Endothelial cell of hepatic sinusoid (primary cell): ENCODE results near the gene PITX3.

ENCODE experiments used
- in situ Hi-C: cut with HindIII; loops from 2 replicates; pipeline ENCODE4 v1.10.0; 2017; ENCODE audit warnings: low sequenced_read_pairs

The PITX3 gene

DNA sequence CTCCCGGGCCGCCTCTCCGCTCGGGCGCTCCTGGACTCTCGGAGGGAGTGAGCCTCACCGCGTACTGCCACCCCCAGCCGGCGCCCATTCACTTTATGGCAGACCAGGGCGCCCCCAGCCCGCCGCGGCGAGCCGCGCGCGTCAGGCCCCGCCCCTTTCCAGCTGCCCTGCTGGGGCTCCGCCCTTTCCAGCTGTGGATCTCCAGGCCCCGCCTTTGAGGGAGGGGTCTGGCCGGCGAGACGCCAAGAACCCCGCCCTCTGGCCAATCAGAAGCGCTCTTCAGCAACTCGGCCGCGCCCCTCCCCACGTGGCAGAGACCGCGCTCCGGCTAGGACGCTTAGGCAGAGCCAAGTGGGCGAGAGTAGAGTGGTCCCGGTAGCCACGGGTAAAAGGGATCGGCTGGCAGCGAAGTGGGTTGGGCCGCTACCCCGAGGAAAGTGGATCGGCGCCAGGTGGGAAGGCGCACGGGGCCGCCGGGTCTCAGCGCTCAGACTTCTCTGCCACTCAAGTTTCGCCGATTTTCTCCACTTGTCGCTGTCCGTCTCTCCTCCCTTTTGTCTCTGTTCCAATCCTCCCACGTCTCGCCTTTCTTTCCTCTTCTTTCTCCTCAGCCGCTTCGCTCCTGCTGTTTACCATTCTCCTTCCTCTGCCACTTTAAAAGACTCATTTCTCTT, at the start of gene PITX3:
Gene PITX3, minus strand, starts transcription at position 69 of the 674 bp plus-strand sequence. CDS start 9,432 bp downstream, outside the sequence.
- in situ Hi-C loops = no loop called here

DNA sequence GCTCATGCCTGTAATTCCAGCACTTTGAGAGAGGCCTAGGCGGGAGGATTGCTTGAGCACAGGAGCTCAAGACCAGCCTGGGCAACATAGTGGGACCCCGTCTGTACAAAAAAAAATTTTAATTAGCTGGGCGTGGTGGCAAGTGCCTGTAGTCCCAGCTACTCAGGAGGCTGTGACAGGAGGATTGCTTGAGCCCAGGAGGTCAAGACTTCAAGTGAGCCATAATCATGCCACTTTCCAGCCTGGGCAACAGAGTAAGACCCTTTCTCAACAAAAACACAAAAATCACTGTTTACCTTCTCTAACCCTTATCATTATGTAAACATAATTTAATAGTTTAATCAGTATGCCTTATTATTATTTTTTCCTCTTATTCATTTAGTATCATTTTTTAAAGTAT, 48.5 kb upstream of the PITX3 start:
- in situ Hi-C loops = no loop called here

DNA sequence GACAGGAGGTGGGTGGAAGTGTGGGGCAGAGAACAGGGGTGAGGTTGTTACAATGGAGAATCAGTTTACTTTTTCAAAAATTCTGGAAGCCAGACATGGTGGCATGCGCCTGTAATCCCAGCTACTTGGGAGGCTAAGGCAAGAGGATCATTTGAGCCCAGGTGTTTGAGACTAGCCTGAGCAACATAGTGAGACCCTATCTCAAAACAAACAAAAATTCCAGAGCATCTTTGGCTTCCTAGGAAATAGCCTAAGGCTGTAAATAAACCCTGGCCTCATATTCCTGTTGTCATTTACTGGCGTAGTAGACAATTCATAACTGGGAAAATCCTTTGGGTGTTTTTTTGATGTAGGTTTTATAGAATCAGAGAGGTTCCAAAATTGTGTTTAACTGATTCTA, 48.0 kb upstream of the PITX3 start:
- in situ Hi-C loops = no loop called here

DNA sequence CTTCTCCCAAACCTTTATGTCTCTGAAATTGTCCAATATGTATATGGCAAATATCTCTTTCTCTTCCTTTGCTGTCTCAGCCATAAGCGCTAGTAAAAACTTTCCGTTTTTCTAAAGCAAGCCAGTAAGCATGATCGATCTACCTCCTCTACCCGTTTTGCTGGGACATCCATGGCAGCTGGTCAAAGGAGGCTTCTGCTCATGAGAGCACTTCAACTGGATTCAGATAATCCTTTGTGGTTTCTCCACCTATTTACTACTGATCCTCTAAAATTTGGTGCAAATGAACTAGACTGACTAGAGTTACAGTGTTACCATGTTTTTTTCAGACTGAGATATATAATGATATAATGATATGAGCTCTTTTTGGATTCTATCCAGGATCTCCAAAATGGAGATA, 46.7 kb upstream of the PITX3 start:
- in situ Hi-C loops = no loop called here

DNA sequence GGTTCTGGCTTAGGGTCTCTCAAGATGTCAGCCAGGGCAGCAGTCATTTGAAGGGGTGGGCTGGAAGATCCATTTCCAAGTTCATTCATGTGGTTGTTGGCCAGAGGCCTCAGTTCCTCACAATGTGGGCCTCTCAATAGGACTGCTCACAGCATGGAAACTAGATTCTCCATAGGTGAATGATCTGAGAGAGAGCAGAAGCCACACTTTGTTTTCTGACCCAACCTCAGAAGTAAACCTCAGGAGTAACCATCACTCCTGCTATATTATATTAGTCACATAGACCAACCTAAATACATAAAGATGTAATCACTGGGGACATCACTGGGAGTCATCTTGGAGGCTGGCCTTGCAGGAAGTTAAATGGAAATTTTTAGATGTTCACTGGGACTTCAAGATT, 46.2 kb upstream of the PITX3 start:
- in situ Hi-C loops = no loop called here

DNA sequence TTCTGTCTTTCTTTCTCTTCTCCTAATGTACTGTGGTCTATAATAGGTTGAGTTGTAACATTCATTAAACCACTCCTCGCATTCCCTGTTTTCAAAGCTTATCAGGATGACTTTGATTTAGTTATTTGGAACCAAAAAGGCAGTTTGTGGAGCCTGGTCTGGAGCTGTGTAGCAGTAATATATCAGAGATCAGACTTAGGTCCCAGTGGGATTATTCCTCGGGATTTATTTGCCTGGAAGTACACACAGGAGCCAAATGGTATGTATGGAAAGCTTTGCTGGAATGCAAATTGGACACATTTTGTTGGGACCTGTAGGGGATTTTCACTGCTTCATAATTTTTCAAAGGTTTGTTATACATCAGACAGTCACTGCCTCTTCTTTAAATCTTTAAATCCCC, 44.9 kb upstream of the PITX3 start:
- in situ Hi-C loops = no loop called here

DNA sequence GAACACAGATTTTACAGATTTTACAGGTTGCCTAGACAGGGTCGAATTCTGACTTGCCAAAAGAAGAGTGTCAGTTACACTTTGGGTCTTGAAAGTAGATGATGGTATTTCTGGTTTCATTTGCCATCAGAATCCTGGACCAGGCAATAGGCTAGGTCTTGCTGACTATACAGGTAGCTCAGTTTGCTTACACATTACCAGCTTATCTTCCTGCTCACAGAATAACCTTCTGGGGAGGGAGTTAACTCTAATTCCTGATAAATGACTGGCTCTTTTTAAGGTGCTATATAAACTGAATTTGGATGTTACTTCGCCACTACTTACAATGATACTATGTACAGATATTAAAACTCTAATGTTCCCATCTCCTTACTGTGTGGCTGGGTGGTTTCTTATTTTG, 43.8 kb upstream of the PITX3 start:
- in situ Hi-C loops = no loop called here

DNA sequence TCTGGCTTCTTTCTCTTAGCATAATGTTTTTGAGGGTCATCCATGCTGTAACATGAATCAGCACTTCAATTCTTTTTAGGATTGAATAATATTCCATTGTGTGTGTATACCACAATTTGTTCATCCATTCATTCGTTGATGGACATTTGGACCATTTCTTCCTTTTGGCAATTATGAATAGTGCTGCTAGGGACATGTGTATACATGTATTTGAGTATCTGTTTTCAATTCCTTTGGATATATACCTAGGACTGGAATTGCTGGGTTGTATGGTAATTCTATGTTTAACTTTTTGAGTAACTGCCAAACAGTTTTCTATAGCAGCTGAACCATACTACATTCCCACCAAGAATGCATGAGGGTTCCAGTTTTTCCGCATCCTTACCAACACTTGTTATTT, 43.2 kb upstream of the PITX3 start:
- in situ Hi-C loops = loop anchor here (5.0 kb wide), 1 partner anchor 57 kb away; the partner anchor contains the start of gene ELOVL3

DNA sequence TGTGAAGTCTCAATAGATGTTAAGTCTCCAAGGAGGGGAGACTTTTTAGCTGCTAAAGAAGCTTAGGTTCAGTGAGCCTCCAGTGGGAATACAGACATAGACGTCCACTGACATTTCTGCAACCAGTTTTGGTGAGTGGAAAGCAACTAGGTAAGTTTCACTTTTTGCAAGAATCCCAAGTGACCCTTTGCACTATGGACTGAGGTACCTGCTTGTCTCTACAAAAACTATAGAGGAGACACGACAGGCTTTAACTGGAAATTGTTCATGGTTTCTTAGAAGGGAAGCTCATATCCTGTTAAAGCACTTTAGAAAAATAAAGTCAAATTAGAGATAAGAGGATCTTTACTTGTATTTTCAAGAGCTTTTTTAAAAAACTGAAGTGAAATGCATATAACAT, 42.6 kb upstream of the PITX3 start:
- in situ Hi-C loops = loop anchor here (5.0 kb wide), 1 partner anchor 57 kb away; the partner anchor contains the start of gene ELOVL3

DNA sequence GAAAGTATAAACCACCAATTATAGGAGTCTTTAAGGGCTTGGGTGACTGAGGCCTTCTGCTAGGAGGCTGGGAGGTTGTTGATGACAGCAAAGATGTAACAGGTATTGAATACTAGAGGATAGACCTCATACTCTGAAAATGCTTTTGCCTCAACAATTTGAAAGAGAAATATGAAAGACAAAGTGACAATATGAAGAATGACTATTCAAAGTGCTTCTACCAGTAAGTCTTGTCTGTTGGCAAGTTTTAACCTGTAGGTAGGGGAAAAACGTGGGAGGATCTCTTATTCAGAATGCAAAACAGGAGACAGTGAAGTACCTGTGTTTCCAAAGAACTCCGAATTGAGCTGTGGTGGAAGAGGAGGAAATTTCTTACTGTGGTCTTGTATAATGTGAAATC, 42.2 kb upstream of the PITX3 start:
- in situ Hi-C loops = loop anchor here (5.0 kb wide), 1 partner anchor 56 kb away; the partner anchor contains the start of gene ELOVL3

DNA sequence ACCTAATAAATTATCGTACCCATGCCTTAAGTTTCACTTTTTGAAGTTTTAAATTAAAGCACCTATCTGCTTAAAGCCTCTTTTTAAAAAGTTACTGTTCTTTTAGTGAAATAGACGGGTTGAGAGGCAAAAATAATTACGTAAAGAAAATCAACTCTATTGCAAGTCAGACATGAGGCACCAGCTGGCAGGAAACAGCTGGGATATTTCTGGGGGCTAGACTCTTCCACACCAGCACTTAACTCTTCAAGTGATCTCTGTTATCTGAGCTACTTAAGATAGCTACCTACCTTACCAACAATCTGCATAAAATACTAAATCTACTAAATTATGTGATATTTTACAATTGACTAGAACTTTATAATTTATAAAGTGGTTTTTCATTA, 39.8 kb upstream of the PITX3 start:
- in situ Hi-C loops = loop anchor here (5.0 kb wide), 1 partner anchor 54 kb away; the partner anchor contains the start of gene ELOVL3

DNA sequence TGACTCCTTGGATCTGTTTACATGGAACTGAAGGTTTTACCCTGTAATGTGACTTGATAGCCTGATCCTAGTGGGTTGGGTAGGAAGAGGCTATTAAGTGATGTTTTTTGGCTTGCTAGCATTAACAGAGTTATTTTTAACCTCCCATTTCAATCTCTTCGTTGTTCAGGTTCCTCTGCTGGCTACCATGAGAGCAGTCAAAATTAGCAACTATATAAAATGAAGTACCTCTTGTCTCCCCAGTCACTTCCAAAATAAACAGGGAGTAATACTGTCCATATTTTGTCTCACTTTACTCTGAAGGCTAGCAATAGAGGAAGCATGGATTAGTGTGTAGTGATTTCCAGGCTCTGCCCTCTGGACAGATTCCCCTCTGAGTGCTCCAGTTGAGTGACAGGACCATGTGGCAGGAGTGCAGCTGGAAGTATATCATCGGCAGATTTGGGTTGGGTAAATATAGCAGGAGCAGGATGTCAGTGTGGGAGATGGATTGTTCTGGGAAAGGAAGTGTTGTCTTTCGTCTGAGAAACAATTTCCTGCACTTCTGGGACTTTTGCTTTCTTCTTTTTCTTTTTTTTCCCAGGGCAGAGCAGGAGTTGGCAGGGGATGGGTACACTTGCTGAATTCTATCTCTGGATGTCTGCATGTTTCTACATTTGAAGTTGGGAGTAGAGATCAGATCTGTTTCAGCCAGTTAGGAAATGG, 39.2 kb upstream of the PITX3 start:
- in situ Hi-C loops = loop anchor here (5.0 kb wide), 1 partner anchor 53 kb away; the partner anchor contains the start of gene ELOVL3

DNA sequence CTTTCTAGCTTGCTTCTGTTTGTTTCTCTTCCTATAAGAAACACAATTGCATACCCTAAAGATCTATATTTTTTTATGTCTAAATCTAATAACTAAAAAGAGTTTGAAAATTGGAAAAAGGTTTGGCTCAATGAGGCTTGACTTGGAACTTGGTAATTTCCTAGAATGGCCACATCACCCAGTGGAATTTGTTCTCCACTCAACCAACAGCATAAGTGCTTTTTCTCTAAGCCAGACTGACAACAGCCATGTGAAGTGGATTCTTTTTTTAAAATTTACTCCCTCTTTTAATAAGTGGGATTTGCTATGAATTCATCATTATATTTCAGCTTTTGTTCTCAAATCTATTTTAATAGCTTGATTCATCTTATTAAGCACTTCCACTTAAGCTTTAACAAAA, 37.8 kb upstream of the PITX3 start:
- in situ Hi-C loops = no loop called here

DNA sequence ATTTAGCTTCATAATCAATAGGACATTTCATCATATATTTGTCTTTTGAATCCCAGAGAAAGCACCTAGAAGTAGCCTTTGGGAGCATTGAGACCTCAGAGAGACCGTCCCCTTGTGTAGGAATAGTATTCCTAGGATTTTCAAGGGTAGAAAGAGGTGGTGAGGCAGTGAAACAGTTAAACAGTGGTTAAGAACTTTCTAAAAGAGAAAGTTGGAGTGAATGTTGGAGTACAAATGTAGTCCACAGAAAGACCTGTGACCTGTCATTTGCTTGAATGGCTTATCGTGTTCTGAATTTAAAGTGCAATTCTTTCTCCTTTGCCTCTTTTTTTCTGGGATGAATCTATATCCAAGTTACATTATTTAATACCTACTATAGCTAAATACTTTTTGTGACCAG, 34.0 kb upstream of the PITX3 start:
- in situ Hi-C loops = no loop called here

DNA sequence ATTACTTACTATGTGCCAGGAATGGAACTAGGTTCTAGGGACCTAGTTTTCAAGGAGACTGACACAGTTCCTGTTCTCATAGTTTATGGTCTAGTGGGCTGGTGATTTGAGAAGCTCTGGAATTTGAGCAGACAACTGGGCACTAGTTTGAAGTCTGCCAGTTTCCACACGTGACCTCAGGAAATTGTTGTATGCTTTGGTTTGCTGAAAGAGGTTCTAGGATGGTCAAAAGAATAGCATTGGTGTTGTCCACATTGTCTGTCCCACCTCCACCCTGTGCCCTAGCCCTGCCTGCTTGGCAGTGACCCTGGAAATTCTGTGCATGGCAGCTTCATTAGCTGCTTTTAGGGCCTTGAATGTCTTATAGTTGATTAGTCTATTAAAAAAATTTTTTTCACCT, 32.8 kb upstream of the PITX3 start:
- in situ Hi-C loops = no loop called here

DNA sequence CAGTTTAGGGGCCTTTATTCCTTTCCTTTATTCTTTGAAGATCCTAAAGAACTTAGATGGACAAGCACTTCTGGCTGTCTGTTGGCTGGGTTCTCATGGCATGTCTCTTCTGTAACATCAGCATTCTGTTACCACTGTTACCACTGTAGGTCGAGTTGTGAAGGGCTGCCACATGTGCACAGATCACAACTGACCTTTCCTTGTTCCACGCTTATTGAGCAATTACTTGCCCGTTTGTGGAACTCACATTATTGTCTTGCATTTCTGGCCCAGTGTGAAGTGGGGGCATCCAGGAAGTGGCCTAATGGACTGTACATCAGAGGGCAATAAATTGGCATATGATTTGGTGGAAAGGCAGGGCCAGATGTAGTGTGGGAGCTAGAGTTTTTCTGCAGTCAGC, 27.7 kb upstream of the PITX3 start:
- in situ Hi-C loops = loop anchor here (5.0 kb wide), 1 partner anchor 92 kb away; no protein-coding TSS in a partner anchor

DNA sequence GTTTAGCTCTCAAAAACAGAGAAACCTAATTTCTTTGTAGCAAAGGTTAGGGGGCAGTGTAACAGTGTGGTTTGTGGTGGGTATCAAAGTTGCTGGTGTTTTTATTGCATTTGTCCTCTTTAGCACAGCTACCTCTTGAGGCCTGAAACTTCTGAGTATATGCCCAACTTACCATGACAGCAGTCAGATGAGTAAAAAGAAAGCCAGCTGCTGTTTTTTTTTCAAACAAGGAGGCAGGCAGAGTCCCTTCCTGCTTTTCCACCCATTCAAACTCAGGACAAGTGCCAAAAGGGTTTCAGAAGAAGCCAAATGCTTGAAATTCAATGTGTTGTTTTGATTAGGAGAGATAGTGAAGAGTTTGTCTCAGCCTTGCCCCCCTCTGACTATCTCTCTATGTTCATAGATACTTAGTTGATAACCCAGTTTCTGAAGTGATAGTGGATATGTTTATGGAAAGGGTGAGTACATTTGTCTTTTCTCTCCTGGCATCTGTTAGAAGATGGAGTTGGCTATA, 27.1 kb upstream of the PITX3 start:
- in situ Hi-C loops = loop anchor here (5.0 kb wide), 1 partner anchor 91 kb away; no protein-coding TSS in a partner anchor

DNA sequence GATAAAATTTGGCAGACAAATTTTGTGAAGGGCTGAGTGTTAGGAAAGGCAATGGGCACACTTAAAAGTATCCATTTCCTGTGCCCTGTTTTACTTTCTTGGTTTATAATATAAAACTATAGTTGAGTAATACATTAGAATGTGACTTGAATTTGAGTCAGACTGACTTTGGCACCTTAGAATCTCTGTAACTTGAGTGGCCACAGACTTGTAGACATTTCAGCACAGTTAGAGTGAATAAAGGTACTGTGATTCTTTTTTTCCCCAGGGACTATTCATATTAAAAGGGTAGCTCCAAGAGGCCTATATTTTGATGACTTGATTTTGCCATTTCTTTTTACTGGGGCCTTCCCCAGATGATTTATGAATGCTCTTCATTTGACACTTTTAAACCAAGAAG, 26.4 kb upstream of the PITX3 start:
- in situ Hi-C loops = loop anchor here (5.0 kb wide), 1 partner anchor 90 kb away; no protein-coding TSS in a partner anchor

DNA sequence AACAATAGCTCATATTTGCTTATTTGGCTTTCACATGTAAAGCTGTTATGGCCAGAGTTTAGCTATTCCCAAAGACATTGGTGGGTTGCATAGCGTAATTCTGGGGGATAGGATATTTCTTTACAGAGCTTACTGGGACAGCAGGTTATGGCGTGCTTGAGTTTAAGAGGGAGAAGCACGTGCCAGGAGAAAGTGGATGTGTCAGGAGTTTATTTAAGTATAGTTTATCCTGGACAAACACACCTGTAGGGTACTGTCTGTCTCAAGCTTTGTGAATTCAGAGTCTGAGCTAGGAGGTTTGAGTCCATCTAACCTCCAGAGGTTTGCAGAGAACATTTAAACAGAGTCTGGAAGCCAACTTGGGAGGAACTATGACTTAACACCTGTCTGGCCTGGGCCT, 25.4 kb upstream of the PITX3 start:
- in situ Hi-C loops = loop anchor here (5.0 kb wide), 1 partner anchor 89 kb away; no protein-coding TSS in a partner anchor

DNA sequence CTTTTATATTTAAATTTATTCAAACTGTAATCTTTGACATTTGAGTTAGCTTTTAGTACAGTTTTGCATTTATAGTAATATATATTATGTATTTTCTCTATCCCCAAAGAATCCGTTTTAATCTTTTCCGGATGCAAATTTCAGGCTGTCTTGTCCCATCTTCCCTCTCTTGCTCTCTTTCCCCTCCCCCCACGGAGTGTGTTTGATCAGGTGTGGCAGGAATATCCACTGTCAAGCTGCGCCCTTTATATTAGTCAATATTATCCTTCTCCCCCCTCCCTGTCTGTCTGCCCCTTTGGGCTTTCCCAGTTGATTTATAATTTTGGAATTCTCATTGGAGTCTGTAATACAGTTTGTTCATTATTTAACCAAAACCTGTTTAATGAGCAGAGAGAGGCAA, 23.1 kb upstream of the PITX3 start:
- in situ Hi-C loops = no loop called here

DNA sequence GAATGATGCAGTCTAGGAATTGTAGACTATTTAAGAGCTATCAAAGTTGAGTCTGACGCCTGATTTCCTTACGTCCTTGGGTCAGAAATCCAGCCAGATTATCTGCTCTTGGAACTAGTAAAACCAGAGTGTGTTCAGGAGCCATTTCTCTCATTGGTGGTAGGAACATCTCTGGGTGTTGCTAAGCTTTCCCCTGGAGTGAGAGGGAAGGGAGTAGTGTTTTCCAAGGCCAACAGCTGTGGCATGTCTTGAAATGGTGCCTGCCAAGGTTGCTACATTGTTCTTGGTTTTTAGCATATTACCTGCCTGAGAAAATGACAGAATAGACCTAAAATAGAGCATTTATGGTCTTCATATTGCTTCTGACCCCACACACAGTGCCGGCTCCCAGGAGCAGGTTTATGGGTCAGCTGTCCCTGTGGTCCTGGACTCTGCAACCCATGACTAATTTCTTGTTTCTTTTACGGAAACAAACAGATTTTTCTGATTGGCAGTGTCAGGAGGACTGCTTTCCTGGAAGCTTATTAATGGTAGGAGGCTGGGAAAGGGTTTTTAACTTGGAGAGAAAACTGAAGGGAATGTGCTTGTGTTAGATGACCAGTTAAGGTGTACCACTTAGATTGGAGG, 21.5 kb upstream of the PITX3 start:
- in situ Hi-C loops = no loop called here
